Measurements from ENCODE around the gene OR5AP2.
"Not testable (repeated sequence)": the region's sequence is repeated elsewhere in the genome, so short reads cannot be mapped to it uniquely, and the experiment has no call there.

The OR5AP2 gene

DNA sequence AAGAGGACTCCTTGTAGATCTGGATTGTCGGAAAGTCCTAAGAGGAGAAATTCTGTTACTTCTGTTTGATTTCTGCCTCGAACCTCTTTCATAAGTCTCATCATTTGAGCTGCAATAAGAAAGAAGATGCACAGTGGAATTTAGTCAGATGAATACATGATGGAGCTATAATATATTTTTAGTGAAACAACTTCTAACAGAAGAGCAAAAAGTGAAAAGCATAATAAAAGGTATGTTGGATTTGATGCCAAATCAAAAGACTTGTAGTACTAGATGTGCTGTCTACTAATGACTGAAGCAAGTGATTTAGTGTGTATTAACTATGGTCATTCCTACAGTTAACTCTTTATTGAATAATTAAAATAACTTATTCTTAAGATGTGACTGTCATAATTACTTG lies at the start of gene OR5AP2:
Gene OR5AP2 (minus strand): TSS at position 101 of the 400 bp plus-strand sequence. CDS start 0 bp downstream, at position 101.
- DNase-seq, result no peak

DNA sequence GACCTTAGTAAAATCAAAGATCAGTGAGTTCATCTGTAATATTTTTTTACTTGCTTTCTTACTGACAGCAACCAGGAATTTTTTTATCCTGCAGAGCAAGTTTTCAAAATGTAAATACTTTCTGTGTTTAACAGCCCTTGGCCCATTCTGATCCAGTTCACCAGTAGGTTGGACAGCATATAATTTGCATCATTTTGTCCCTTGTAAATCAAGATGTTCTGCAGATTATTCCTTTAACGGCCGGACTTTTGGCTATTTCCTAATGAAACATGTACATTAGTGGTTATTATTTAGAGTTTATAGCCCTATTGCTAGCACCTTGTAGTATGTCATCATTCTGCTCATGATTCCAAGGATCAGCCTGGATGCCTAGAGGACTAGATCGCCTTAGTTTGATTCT lies 48.9 kb upstream of the OR5AP2 start:
- DNase-seq, result not testable (repeated sequence)

DNA sequence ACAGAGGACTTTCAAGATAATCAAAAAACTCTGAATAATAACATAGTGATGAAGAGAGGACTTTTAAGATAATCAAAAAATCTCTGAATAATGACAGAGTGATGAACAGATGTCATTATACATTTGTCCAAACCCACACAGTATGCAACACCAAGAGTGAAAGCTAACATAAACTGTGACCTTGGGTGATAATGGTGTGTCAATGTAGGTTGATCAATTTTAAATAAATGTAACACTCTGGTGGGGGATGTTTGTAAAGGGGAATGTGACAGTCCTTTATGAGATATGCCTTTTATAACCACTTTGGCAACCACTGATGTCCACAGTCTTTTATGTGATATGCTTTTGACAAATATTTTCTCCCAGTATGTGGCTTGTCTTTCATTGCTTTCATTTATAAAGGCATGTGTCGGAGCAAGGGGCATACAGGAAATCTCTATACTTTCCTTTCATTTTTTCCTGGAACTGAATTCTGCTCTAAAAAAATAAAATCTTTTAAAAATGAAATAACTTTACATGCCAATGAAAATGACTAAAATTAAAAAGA lies 46.4 kb upstream of the OR5AP2 start:
- DNase-seq, result no peak

DNA sequence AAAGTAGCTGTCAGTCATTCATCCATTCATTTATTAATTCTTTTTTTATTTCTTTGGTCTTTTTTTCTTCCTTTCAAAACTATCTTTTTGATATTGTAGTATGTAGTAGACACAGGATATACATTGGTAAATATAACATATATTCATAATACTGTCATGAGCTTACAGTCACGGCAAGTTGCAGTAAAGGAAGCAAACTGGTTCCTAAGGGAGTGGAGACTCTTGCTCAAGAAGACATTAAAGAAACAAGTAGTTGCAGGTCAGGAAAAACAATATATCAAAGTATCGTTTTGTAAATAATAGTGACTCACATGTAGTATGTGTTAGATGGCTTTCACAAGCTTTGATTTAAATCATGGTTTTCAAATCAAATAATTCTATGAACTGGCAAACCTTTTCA lies 28.7 kb upstream of the OR5AP2 start:
- no peak for DNase-seq

DNA sequence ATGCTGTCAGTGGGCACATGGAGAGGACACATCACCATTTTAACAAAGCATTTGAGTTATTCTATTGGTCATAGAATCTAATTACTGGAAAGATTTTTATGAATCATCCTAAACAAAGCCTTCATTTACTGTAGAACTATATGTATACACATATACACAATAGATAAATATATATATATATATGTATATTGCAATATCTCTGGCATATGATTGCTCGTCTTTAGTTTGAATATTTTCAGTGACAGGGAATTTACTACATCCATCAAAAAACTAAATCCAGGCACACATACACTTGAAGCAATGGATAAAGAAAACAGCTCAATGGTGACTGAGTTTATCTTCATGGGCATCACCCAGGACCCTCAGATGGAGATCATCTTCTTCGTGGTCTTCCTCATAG lies 21.1 kb upstream of the OR5AP2 start, which contains the start of gene OR5AR1:
Gene OR5AR1 (plus strand): TSS at position 301 of the 400 bp plus-strand sequence. CDS start 0 bp downstream, at position 301.
- no peak for DNase-seq

DNA sequence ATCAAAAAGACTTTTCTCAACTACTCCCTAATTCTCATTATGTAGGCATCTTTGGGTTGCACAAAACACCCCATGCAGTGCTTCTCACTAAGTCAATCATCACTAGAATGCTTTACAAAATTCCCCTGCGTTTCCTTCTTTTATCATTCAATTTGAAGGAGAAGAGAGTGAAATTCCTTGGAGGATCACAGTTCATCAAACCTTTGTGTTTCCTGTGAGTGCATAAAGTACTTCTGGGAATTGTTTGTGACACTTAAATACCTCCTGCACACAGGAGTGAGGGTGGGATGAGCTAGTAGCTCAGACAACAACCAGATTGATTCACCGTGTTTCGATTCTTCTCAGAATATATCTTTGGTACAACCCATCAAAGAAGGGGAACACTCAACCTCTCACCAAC lies 17.5 kb upstream of the OR5AP2 start:
- DNase-seq, result no peak

DNA sequence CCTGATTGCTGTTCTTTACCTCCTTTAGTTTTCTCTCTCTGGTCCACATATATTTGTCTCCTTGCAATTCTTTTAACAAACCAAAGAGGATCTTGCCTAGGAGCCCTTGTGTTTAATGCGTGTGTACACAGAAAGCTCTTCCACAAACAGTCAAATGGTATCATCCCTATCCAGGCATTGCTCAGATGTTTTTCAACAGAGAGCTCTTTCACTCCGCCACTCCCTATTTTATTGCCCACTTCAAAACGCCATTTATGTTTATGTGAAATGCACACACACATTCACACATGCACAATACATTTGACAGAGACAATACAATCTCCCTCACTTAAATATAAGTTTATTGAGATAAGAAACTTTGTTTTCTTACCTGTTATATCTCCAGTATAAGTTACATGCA lies 4.7 kb downstream of the OR5AP2 start:
- no peak for DNase-seq

DNA sequence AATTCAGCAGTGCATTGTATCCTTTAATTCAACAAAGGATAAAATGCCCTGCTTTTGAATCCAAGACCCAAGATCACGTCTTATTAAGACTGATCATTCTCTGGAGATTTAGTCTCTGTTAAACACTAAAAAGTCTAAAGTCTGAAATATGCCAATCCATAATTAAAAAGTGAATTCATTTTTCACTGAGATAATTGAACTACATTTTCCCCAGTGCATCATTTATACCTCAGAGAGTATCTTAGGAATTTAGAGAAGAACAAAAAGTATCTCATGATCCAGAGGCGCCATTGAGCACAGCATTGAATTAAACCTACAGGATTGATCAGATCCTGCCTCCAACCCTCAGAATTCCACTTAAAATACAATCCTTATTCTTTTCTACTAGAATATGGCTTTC lies 5.4 kb downstream of the OR5AP2 start:
- no peak for DNase-seq

DNA sequence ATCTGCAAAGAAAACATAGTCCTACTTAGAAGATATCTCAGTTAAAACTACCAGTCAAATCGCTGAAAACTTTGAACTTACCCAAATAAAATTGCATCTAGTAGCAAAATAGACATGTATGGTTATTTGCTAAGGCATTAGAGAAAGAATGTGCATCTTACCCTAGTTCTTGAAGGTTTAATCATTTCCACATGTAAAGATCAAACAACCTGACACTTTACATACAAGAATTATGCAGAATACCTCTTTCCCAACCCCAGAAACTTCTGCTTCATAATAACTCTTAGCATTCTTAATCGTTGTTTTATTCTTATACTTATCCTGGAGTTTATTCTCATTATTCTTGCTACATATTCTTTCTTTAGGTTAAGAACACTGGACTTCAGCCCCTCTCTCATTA lies 9.9 kb downstream of the OR5AP2 start:
- DNase-seq, result no peak

DNA sequence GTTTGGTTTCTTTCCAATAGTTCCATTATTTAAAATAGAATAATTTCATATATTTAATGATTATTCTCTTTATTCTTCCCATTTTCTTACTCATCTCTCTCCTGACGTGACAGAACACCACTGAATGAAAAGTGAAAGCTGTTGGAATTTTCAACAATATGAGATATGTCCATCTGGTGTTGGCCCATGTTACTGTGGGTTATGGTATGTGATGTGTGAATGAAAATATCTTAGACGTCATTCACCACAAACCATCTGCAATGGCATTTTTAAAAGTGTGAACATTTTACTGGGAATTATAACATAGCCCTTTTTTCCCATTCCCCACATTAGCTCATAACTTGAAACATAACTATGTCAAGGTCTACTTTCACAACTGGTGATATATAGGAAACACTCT lies 16.3 kb downstream of the OR5AP2 start:
- no peak for DNase-seq

DNA sequence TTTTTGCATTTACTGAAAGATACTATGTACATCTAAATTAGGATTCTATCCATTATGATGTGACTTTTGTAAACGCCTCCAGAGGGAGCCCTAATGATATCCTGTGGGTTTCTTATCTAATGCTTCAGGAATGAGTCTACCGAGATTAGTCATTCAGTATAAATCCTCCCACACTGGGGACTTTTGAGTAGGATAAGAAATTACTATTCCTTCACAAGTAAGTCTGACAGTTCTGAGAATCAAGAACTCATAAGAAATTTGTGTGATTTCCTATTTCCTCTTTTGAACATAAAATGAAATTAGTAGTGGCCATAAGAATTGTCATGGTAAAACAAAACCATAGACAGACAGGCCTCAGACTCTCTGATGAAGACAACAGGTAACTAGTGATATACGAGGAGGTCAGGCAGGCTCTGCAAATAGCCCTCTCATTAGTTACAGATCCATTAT lies 17.6 kb downstream of the OR5AP2 start:
- peak; percentile 42 for DNase-seq

DNA sequence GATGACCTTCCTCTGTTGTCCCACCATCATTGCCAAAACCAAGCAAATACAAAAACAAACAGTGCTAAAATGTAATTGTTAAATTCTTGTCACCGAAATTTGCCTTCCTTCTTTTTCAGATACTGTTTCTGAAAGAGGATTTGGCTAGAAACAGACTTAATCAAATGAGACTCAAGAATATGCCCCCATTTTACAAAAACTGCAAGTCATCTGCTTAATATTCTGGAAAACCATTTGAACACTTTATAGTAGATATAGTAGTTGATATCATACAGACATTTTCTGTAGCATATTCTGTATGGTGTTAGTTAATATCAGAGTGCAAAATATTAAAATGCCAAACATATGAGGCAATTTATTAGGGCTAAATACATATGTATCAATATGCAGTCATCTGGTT lies 31.1 kb downstream of the OR5AP2 start:
- DNase-seq, result no peak

DNA sequence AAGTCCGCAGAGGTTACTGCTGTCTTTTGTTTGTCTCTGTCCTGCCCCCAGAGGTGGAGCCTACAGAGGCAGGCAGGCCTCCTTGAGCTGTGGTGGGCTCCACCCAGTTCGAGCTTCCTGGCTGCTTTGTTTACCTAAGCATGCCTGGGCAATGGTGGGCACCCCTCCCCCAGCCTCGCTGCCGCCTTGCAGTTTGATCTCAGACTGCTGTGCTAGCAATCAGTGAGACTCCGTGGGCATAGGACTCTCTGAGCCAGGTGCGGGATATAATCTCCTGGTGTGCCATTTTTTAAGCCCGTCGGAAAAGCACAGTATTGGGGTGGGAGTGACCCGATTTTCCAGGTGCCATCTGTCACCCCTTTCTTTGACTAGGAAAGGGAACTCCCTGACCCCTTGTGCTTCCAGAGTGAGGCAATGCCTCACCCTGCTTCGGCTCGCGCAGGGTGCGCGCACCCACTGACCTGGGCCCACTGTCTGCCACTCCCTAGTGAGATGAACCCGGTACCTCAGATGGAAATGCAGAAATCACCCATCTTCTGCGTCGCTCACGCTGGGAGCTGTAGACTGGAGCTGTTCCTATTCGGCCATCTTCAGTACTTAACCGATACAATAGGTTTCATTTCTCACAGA lies 50.0 kb downstream of the OR5AP2 start:
- not testable (repeated sequence) for DNase-seq

Data from RPMI8226 (cell line).